NCI-H1092 (cell line): Measurements from ENCODE around the gene CACNG6.
"Not testable (repeated sequence)": the region's sequence is repeated elsewhere in the genome, so short reads cannot be mapped to it uniquely, and the experiment has no call there.

ENCODE experiments used
- DNase-seq: peaks from one replicate; lab custom pipeline; 2025; lab: John Stamatoyannopoulos, UW

The CACNG6 gene

DNA sequence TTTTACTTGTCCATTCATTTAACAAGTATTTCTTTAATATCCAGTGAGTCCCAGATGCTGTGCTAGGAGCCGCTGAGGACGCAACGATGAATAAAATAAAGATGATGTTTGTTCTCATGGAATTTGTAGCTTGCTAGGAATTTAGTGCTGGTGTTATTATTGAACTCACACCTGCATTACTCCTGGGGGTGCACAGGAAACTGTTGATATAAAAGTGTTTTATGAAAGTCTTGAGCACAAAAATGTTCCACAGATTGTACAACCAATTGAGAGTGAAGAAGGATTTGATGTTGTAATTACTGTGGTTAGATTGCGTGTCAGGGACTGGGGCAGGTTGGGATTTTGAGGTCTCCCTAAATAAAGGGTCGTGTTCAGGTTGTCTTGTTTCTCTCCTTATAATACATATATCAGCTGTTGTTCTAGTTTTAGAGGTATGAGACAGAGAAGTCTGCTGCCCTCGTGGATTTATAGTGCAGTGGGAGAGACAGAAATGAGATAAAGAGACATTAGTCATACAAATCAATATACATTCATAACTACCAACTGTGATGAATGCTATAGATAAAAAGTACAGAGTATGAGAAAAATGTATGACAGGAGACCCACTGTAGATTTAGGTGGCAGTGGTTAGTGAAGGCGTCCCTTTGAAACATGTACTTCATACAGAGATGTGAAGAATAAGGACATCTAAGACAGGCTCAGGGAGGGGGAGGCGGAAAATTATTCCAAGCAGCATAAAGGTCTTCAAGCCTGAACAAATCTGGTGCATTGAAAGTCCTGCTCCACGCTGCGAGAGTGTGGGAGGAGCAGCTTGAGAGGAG lies 11.3 kb downstream of the CACNG6 start:
- no peak for DNase-seq

DNA sequence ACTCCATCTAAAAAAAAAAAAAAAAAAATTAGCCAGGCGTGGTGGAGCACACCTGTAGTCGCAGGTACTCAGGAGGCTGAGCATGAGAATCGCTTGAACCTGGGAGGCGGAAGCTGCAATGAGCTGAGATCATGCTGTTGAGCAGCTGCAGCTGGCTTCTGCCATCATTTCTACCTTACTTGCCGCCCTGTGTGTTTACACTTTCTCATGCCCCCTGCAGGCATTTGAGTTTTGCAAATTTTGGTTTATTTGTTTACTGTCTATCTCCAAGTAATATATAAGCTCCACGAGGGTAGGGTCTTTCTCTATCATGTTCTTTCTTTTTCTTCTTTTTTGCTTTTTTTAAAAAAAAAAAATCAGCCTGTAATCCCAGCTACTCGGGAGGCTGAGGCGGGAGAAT lies 18.0 kb downstream of the CACNG6 start:
- DNase-seq: no peak

DNA sequence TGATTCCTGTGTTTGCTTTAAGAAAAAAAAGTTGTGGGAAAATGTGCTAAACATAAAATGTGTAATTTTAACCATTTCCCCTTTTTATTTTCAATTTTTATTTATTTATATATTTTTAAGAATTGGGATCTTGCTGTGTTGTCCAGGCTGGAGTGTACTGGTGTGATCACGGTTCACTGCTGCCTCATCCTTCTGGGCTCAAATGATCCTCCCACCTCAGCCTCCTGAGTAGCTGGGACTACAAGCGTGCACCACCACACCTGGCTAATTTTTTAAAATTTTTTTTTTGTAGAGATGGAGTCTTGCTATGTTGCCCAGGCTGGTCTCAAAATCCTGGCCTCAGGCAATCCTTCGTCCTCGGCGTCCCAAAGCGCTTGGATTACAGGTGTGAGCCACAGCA lies 19.0 kb downstream of the CACNG6 start:
- DNase-seq: no peak

DNA sequence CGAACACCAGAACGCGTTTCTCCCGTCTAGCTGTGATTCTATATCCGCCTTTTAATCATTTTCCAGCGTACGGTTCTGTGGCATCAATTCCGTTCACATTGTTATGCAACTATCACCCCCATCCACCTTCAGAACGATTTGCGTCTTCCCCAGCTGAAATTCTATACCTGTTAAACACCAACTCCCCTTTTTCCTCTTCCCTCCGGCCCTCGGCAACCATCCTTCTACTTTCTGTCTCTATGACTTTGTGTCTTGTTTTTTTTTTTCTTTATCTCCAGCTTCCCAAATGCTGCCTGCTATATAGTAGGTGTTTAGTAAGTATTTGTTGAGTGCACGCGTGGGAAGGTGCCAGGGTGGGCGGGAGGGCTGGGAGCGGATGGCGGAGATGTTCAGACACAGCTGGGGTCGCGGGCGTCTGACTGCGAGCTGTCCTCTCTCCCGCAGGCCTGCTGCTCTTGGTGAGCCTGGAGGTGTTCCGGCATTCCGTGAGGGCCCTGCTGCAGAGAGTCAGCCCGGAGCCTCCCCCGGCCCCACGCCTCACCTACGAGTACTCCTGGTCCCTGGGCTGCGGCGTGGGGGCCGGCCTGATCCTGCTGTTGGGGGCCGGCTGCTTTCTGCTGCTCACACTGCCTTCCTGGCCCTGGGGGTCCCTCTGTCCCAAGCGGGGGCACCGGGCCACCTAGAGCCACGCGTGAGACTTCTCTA lies 20.2 kb downstream of the CACNG6 start:
- DNase-seq: no peak

DNA sequence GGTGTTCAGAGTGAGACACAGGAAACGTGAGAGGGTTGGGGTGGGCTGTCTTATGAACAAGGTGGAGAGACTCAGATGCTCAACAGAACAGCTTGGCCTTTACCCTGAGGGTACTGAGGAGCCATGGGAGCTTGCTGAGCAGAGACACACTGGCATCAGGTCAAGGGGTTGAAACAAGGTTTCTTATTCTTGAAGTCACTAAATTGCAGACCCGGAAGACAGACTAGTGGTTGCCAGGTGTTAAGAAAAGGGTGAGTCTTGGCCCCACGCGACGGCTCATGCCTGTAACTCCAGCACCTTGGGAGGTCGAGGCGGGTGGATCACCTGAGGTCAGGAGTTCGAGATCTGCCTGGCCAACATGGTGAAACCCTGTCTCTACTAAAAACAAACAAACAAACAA lies 22.4 kb downstream of the CACNG6 start:
- no peak for DNase-seq

DNA sequence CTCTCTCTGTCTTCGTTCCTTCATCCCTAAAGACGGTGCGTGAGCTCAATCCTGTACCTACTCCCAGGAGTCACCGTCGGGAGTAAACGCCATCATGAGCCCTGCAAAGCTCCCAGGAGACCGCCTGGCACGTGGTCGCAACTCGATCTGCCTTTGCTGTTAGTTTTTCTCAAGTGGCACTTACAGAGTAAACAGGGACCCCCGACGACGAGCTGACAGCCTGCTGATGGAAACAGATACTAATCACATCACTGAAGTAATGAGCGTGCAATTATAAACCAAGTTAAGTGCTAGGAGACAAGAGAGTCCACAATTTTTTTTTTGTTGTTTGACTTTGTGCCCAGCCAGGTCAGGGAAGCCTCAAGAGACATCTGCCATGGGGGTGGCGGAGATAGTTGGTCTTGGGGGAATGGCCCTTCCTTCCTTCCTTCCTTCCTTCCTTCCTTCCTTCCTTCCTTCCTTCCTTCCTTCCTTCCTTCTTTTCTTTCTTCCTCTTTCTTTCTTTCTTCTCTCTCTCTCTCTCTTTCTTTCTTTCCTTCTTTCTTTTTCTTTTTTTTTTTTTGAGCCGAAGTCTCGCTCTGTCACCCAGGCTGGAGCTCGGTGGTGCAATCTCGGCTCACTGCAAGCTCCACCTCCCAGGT lies 23.6 kb downstream of the CACNG6 start:
- peak; percentile 14 for DNase-seq

DNA sequence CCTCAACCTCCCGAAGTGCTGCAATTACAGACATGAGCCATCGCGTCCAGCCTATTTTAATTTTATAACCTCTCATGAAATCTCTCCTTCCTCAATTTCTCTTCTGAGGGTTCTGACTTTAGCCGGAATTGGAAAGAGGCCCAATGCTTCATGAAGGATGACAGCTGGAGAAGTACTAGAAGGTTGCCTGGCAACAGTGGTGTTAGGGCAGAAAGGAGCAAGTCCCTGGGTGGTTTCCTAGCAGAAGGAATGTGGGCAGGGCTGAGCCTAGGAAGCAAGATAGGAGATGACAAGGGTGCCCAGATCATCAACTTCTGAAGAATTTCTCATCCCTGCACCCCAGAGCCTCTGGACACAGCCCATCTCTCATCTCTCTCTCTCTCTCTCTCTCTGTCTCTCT lies 25.8 kb downstream of the CACNG6 start:
- DNase-seq: no peak

DNA sequence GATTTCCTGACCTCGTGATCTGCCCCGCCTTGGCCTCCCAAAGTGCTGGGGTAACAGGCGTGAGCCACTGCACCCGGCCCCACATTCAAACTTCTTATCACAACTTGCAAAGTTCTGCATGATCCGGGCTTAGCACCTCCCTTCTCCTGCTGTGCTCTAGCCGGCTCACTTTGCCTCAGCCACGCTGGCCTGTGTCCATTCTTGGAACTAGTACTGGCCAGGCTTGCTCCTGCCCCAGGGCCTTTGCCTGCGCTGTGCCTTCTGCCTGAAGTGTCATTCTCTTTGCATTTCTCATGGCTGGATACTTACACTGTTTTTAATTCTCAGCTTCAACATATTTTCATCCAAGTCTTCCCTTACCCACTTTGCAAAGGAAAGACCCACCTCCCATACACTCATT lies 29.9 kb downstream of the CACNG6 start:
- DNase-seq: no peak

DNA sequence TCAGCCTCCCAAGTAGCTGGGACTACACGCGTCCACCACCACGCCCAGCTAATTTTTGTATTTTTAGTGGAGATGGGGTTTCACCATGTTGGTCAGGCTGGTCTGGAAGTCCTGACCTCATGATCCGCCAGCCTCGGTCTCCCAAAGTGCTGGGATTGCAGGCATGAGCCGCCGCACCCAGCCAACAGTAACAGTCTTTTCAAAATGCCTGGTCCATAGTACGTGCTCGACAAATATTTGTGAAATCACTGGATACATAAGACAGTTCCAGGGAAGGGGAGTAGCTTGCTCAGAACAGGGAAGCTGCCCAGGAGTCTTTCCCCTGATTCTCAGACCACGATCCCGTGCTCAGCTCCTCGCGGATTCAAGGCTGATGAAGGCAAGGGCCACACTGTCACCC lies 30.5 kb downstream of the CACNG6 start:
- no peak for DNase-seq

DNA sequence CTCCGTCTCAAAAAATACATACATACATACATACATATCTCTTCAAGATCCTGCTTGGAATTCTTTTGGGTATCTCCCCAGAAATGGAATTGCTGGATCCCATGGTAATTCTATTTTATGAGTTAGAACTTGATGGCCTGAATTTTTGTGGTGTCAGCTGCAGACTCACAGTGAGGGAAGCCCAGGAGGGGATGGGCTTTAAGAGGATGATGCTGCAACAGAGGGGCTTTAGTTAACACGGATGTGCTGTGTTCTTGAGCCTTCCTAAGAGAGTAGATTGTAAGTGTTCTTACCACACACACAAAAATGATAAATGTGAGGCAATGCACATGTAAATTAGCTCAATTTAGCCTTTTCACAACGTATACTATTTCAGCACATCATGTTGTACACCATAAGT lies 31.8 kb downstream of the CACNG6 start:
- no peak for DNase-seq

DNA sequence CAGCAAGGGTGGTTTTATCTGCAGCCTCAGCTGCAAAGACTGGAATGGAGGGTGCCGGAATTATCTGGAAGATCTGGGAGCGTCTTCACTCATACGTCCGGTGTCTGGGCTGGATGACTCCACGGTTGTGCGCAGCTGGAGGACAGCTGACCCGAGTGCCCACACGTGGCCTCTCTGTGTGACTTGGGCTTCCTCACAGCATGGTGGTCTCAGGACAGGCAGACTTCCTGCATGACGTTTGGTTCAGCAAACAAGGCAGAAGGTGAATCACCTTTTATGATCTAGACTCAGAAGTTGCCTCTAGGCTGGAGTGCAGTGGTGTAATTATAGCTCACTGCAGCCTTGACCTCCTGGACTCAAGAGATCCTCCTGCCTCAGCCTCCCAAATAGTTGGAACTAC lies 33.2 kb downstream of the CACNG6 start:
- no peak for DNase-seq

DNA sequence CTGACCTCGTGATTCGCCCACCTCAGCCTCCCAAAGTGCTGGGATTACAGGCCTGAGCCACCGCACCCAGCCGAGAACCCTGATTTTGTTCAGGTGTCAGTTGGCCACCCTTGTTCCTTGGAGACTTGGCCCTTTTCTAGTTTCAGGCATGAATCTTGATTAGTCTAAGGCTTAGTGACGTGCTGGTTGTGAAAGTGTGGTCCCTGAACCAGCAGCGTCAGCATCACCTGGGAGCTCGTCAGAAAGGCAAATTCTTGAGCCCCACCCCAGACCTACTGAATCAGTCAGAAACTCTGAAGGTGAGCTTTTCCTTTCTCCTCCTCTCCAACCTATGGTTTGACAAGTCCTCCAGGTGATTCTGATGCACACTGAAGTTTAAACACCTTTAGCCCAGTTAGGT lies 35.2 kb downstream of the CACNG6 start:
- no peak for DNase-seq

DNA sequence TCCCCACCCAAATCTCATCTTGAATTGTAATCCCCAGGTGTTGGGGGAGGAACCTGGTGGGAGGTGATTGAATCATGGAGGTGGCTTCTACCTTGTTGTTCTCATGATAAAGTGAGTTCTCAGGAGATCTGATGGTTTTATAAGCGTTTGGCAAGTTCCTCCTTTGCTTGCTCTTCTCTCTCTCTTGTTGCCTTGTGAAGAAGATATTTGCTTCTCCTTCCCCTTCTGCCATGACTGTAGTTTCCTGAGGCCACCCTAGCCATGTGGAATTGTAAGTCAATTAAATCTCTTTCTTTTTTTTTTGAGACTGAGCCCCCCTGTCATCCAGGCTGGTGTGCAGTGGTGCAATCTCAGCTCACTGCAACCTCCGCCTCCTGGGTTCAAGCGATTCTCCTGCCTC lies 37.9 kb downstream of the CACNG6 start:
- DNase-seq: no peak

DNA sequence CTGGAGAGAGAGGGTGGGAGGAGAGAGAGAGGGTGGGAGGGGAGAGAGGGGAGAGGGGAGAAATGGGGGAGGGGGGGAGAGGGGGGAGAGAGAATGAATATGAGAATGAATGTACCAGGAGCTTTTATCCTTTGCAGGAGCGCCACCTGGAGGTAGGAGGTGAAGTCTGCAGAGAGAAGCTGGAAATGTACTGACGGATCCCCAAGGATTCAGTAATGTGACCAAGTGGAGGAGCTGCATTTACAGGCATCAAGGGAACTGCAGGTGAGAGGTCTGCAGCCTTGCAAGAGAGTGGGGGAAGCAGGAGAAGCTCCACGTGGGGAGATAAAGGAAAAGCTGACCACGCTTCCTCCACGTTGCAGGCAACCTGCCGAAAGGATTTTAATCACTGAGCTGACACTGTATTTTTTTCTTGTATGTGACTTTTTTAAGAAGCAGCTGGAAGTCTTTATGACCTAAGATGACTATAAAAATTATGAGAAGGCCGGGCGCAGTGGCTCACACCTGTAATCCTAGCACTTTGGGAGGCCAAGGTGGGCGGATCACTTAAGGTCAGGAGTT lies 38.6 kb downstream of the CACNG6 start:
- DNase-seq: peak; percentile 9

DNA sequence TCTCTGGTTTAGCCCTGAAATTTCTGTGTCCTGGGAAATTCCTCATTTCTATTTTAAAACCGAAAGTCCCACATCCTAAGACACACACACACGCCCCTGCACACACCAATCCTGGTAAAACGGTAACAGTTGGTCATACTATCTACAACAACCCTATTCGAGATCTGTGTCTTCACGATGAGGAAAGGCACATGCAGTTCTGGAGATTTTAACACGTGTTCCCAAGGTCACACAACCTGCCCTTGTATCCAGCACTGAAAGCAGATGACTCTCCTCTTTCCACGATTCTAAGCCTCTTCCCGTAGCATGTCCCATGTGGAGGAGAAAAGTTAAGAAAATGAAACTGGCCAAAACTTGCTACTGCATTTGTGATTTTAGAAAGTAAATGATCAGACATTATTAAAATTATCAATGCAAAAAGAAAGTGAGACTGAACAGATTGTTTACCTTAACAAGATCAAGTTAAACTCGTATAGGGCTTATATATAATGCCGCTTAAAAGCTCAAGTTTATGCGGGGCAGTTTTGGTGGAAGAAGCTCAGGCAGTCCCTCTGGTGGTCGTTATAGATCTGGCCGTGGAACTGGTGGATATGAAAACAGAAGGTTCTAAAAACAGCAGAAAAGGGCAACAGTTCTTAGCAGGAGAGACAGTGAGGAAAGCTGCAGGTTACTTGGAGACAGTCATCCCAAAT lies 39.6 kb downstream of the CACNG6 start:
- no peak for DNase-seq

DNA sequence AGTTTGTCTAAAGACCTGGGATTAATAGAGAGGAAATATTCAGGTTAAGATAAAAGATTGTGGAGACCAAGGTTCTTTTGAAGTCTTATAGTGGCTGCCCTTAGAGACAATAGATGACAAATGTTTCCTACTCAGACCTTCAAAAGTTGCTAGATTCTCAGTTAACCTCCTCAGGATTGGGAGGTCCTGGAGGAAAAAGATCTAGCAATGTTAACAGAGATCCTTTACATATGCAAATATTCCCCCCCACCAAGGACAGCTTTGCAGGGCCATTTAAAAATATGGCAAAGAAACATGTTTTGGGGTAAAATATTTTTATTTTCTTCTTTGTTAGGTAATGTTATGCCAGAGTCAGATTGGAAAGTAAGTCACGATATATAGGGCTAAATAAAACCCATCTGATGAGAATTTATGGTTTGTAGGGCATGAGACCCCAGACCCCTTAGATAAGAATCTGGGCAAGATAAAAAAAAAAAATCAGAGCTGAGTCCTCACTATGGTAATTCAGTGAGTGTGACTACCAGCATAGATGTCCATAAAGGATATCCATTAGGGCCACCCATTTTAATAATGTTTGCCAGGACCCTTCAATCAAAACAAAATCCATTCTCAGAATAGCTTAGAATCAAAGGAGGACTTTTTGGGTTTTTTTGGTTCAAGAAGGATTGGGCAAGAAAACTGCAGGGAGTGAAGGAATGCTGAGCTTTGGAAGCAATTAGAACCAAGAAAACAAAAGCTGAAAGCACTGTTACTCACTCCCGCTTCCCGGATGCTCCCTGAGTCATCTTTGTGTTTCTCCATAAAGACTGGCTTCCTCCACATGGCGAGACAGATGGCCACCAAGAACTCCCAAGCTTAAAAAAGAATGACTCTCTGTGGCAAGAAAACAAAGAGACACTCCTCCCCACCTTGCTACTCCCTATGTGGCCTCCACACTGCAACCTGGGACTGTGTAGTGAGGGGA lies 44.1 kb downstream of the CACNG6 start:
- DNase-seq: no peak

DNA sequence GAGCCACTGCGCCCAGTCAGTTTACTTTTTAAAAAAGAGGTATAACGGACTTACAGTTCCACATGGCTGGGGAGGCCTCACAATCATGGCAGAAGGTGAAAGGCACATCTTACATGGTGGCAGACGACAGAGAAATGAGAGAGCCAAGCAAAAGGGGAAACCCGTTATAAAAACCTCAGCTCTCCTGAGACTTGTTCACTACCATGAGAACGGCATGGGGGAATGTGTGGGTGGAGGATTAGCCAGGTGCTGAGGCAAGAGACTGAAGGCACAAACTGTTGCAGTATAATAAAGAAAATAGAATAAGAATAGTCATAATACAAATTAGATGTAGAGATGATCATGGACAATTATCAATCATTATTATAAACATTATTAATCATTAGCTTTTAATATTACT lies 45.1 kb downstream of the CACNG6 start:
- DNase-seq: not testable (repeated sequence)

DNA sequence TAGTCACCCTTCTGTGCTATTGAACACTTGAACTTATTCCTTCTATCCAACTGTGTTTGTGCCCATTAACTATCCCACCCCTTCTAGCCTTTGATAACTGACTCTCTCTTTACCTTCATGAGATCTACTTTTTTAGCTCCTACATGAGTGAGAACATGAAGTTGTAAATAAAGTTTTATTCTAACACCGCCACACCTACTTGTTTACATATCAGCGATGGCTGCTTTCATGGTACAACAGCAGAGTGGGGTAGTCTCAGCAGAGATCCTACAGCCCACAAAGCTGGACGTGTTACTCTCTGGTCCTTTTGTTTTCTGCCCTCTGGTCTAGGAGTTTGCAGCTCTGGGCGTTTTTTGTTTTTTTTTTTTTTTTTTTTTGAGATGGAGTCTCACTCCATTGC lies 48.6 kb downstream of the CACNG6 start:
- no peak for DNase-seq

DNA sequence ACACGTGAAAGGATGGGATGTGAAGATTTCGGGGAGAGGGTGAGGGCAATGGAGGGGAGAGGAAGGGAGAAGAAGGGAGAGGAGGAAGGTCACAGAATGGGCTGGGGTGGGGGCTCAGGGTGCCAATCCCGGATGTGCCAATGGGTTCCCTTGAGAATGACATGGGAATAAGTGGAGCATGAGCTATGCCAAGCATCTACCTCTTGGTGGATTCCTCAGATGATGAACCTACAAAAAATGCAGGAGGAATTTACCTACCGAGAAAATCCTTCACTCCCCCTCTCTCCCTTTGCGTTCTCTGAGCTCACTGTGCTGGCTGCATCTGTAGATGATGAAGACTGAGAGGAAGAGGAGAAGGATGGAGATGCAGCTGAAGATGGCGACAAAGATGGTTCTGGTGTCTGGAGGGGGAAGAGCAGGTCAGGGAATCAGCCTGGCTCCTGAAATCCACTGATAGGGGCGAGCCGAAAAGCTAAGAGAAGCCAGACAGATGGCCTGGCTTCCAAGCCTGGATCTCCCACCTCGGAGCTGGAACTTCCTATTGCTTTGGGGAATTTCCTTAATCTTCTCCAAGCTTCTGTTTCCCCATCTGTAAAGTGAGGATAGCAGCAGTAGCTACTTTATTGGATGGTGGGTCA lies 50.7 kb downstream of the CACNG6 start:
- no peak for DNase-seq

DNA sequence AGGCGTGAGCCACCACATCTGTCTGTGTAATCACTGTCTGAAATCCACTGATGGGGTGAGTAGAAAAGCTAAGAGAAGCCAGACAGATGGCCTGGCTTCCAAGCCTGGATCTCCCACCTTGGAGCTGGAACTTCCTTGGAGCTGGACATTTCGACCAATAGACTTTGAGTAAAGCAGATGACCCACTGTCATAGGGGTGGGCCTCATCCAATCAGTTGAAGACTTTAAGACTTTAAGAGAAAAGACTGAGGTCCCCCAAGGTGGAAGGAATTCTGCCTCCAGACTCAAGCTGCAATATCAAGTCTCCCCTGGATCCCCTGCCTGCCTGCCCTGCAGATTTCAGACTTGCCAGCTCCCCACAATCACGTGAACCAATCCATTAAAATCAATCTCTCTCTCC lies 51.6 kb downstream of the CACNG6 start:
- no peak for DNase-seq

DNA sequence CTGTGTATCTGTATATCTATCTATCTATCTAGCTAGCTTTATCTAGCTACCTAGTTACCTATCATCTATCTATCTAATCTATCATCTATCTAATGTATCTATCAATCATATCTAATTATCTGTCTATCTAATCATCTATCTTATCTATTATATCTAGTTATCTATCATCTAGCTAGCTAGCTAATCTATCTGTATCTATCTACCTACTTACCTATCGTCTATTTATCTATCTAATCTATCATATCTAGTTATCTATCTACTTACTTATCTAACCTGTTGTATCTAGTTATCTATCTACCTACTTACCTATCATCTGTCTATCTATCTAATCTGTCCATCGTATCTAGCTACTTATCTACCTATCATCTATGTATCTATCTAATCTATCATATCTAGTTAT lies 54.3 kb downstream of the CACNG6 start:
- DNase-seq: no peak
